GM12873 (cell line): ENCODE measurements around the gene USP30.

Source experiments
- CTCF ChIP-seq: IDR thresholded peaks from 2 replicates; pipeline ENCODE4 v1.5.1; 2012; ENCODE audit warnings: low read depth, mild to moderate bottlenecking, moderate library complexity, low read length, control low read depth; ENCODE audit not compliant: insufficient read depth; ENCODE audit errors: missing control alignments

USP30 gene

GRCh38 chr12:109115758-109116610 is 63.6 kb downstream of the USP30 start, which contains the start of gene ACACB:
Gene ACACB (plus strand): TSS chr12:109116587. CDS start chr12:109139406, 22,819 bp downstream.
- no peak for TF ChIP-seq CTCF

GRCh38 chr12:109116611-109116949 is 64.2 kb downstream of the USP30 start:
- no peak for TF ChIP-seq CTCF

GRCh38 chr12:109120095-109120494 is 67.7 kb downstream of the USP30 start:
- no peak for TF ChIP-seq CTCF

GRCh38 chr12:109120557-109120956 is 68.2 kb downstream of the USP30 start:
- no peak for TF ChIP-seq CTCF

- no peak for TF ChIP-seq CTCF
Observed at GRCh38 chr12:109121346-109121880, 69.0 kb downstream of the USP30 start.

- TF ChIP-seq CTCF: no peak
Observed at GRCh38 chr12:109124878-109125648, 72.7 kb downstream of the USP30 start.

GRCh38 chr12:109125791-109126190 is 73.4 kb downstream of the USP30 start:
- TF ChIP-seq CTCF: no peak
